HG03565 (cell line): ENCODE results near the gene PARP9.

ENCODE experiments used
- ATAC-seq: cut with Tn5 transposase; IDR thresholded peaks from one replicate; pipeline ENCODE4 v1.9.1; 2021; ENCODE audit warnings: mild to moderate bottlenecking, moderate library complexity; ENCODE audit not compliant: unreplicated experiment

The PARP9 gene

DNA sequence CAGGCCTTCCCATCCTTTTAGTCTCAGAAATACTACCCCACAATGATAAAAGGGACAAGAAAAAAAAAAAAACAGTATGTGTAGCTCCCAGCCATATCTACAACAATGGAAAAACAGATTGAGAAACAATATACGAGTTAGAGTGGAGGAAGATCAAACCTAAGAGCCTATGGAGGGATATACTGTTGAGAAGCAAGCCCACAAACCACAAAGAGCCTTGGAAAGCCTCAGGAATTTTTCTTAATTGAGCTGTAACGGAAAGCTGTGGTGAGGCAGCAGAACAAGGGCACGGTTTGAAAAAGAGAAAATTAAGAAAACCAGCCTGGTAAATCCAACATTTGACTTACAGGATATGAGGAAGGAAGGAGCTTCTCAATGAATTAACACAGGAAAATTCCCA lies 70.8 kb downstream of the PARP9 start:
- no peak for ATAC-seq

DNA sequence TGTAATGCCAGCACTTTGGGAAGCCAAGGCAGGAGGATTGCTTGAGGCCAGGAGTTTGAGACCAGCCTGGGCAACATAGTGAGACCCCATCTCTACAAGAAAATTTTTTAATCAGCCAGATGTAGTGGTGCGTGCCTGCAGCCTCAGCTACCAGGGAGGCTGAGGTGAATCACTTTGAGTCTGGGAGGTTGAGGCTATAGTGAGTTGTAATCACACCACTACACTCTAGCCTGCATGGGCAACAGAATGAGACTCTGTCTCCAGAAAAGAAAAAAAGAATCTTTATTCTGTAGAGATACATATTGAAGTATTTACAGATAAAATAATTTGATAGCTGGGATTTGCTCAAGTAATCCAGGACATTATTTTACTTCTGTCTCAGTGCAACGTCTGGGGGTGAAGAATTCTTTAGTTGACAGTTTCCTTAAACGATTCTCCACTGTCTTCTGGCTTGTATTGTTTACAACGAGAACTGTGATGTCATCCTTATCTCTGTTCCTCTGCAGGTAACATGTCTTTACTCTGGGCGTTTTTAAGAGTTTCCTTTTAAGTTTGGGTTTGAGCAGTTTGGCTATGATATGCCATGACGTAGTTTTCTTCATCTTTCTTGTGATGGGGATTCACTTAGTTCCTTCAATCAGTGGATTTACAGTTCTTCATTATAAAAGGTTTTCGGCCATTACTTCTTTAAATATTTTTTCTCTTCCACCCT lies 75.7 kb downstream of the PARP9 start:
- ATAC-seq = no peak

DNA sequence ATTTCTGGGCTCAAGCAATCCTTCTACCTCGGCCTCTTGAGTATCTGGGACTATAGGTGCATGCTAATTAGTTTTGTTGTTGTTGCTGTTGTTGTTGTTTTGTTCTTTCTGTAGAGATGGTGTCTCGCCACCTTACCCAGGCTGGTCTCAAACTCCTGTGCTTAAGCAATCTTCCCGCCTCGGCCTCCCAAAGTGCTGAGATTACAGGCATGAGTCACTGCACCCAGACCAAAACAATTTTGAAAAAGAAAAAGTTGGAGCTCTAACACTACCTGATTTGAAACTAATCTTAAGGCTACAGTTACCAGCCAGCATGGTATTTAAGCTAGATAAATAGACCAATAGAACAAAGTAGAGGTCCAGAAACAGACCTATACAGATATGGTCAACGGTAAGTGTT lies 79.1 kb downstream of the PARP9 start:
- ATAC-seq = no peak

DNA sequence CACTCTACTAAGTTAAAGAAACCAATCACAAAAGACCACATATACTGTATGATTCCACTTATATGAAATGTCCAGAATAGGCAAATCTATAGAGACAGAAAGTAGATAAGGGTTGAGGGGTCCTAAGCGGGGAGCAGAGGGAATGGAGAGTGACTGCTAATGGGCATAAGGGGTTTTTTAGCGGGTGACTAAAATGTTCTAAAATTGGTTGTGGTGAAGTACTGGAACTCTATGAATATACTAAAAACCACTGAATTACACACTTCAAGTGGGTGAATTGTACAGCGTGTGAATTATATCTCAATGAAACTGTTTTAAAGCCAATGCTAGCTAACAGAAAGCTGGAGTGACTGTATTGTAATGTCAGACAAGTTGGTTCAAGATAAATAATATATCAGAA lies 82.7 kb downstream of the PARP9 start:
- ATAC-seq = no peak
